ENCODE measurements around the gene GPX1. TPM values are rescaled to one million over a fixed set of nuclear protein-coding genes. Genes with fewer than 3 reads are reported as not detected.

Gene GPX1
- total RNA-seq, 1 donor from 2014 or later, result 120 TPM

GRCh38 chr3:49316696-49317457 lies 41.3 kb downstream of the GPX1 start:
- intact Hi-C loops (cut with micrococcal nuclease), result no loop called here

GRCh38 chr3:49313896-49314688 lies 44.1 kb downstream of the GPX1 start:
- intact Hi-C loops (cut with micrococcal nuclease), result no loop called here

GRCh38 chr3:49311283-49311682 lies 46.9 kb downstream of the GPX1 start:
- intact Hi-C loops (cut with micrococcal nuclease), result no loop called here

- intact Hi-C loops (cut with micrococcal nuclease), result no loop called here
These were observed 47.5 kb downstream of the GPX1 start for GRCh38 chr3:49310677-49311076.

Other genes with a start within 250 kb of the GPX1 start
- 71.7 and 75.0 TPM in 2 replicates for gene USP19, start 237.5 kb downstream of the GPX1 start, total RNA-seq
- gene LAMB2, start 225.3 kb downstream of the GPX1 start, total RNA-seq, result not detected in 2 replicates
- gene CCDC71, start 192.0 kb downstream of the GPX1 start, total RNA-seq, result 25.1 and 26.3 TPM in 2 replicates
- 2.0 and 2.6 TPM in 2 replicates for gene KLHDC8B, start 186.8 kb downstream of the GPX1 start, total RNA-seq
- gene C3orf62, start 81.1 kb downstream of the GPX1 start, total RNA-seq, result 14.7 and 16.7 TPM in 2 replicates
- 95.2 and 97.2 TPM in 2 replicates for gene USP4, start 18.3 kb downstream of the GPX1 start, total RNA-seq
- gene RHOA, start 53.6 kb upstream of the GPX1 start, total RNA-seq, result 420 and 425 TPM in 2 replicates
- 21.6 and 24.1 TPM in 2 replicates for gene TCTA, start 54.1 kb upstream of the GPX1 start, total RNA-seq
- gene AMT, start 64.1 kb upstream of the GPX1 start, total RNA-seq, result 3.9 and 4.6 TPM in 2 replicates
- 21.1 and 22.5 TPM in 2 replicates for gene NICN1, start 71.0 kb upstream of the GPX1 start, total RNA-seq
- gene DAG1, start 111.9 kb upstream of the GPX1 start, total RNA-seq, result 19.2 and 22.4 TPM in 2 replicates
- 0.10 and 0.12 TPM in 2 replicates for gene BSN, start 196.1 kb upstream of the GPX1 start, total RNA-seq

Measured in T-helper 1 cell treated with Interleukin-12 subunit alpha and Interleukin-12 subunit beta and Interleukin-4 antibody, amounts not matched to agents 30 ng/mL and 1 ng/mL, for 36 hours (primary cell).